Lung (tissue), 12 donors: ENCODE results near the gene IGHMBP2. TPM values are rescaled to one million over a fixed set of nuclear protein-coding genes. Genes with fewer than 3 reads are reported as not detected.
"Not testable (repeated sequence)": the region's sequence is repeated elsewhere in the genome, so short reads cannot be mapped to it uniquely, and the experiment has no call there.

Experiments
- ATAC-seq: fragments of 200-7000 bp; cut with Tn5 transposase; one replicate; pipeline ENCODE4 v1.9.1; 2020; ENCODE audit warnings: moderate number of reproducible peaks; ENCODE audit not compliant: insufficient read depth, low FRiP score
- DNase-seq, 3 donors: peaks; one replicate each; pipeline ENCODE4 v3.0.0-alpha.2; 2013 to 2017
- H3K27ac ChIP-seq, 2 donors: one replicate each; pipeline ENCODE4 v1.5.1; 2013; ENCODE audit warnings: mild to moderate bottlenecking in 2 of 2, moderate library complexity in 2 of 2, control low read depth in 1 of 2, inconsistent platforms in 1 of 2, low read depth in 1 of 2, low read length in 1 of 2
- H3K27me3 ChIP-seq, 3 donors: one replicate each; pipeline ENCODE4 v1.5.1; 2013; ENCODE audit warnings: low read length in 2 of 3; ENCODE audit not compliant: control insufficient read depth in 3 of 3, insufficient read depth in 3 of 3
- H3K36me3 ChIP-seq, 4 donors: one replicate each; pipeline ENCODE4 v1.5.1; 2013; ENCODE audit warnings: low read length in 4 of 4, mild to moderate bottlenecking in 1 of 4, moderate library complexity in 1 of 4; ENCODE audit not compliant: control insufficient read depth in 4 of 4, insufficient read depth in 4 of 4
- H3K4me1 ChIP-seq, 5 donors: one replicate each; pipeline ENCODE4 v1.5.1; 2013; ENCODE audit warnings: low read length in 5 of 5, mild to moderate bottlenecking in 2 of 5, moderate library complexity in 1 of 5; ENCODE audit not compliant: control insufficient read depth in 5 of 5, insufficient read depth in 5 of 5
- H3K4me3 ChIP-seq: one replicate; pipeline ENCODE4 v1.5.1; 2013; ENCODE audit warnings: mild to moderate bottlenecking, control low read depth, moderate library complexity
- H3K9ac ChIP-seq, 2 donors: one replicate each; pipeline ENCODE4 v1.5.1; 2013; ENCODE audit warnings: low read length in 2 of 2, control low read depth in 1 of 2; ENCODE audit not compliant: insufficient read depth in 1 of 2
- H3K9me3 ChIP-seq, 4 donors: one replicate each; pipeline ENCODE4 v1.5.1; 2013; ENCODE audit warnings: low read length in 3 of 4, mild to moderate bottlenecking in 1 of 4, moderate library complexity in 1 of 4; ENCODE audit not compliant: control insufficient read depth in 4 of 4, insufficient read depth in 3 of 4
- CTCF ChIP-seq: IDR thresholded peaks from 2 replicates; pipeline ENCODE4 v1.5.1; 2012; ENCODE audit warnings: mild to moderate bottlenecking; ENCODE audit errors: control extremely low read depth, extremely low read depth
- WGBS, 2 donors: extraction: QIAGEN DNeasy Blood & Tissue Kit; methylation state at CpG; one replicate each; pipeline ENCODE4 v1.1.7; 2013; 5-methylcytosine and 5-hydroxymethylcytosine counted together
- polyA plus RNA-seq, 2 donors: library from polyadenylated mRNA; stranded (reverse); fragments of 200-250 nt; gene quantifications; one replicate each; pipeline ENCODE4 v1.2.1, GENCODE V29; 2013
- total RNA-seq, 2 donors: library from RNA; depleted of rRNA in 1 of 2; stranded (reverse); fragments of >200 nt in 1 of 2; gene quantifications; one replicate each; pipeline ENCODE4 v1.2.1, GENCODE V29; 2014 to 2021
- donor health status: control.
- donor health status: control.
- donor health status: Bipolar disorder and iron deficiency.
- donor health status: healthy.
- donor health status: DM: yes; HTN: yes; CAD: no.

The IGHMBP2 gene
- total and polyA plus RNA-seq, 4 donors = 12.4 to 21.0 (median 17.6) TPM

GRCh38 chr11:68878022-68878421 lies 25.7 kb upstream of the IGHMBP2 start:
- peaks cover 0 to 4% (median 0%) of the 10 kb centered on the region in 5 donors for H3K4me1 ChIP-seq
- no peak for DNase-seq
- 87 to 94% methylated on average over 7 of the region's 7 CpGs for WGBS, 2 donors

GRCh38 chr11:68880851-68881250 lies 22.8 kb upstream of the IGHMBP2 start:
- Histone ChIP-seq H3K4me3 (no peak overlapping the region), H3K9ac (no peak overlapping the region), H3K9me3 (no peaks in the 10 kb centered on the region), H3K27ac (no peak overlapping the region), H3K36me3 (peaks cover 0 to 2% (median 0%) of the 10 kb centered on the region in 4 donors), H3K27me3 (no peaks in the 10 kb centered on the region), H3K4me1 (no peaks in the 10 kb centered on the region)
- 94 to 97% methylated on average over 5 of the region's 5 CpGs for WGBS, 2 donors
- ATAC-seq (no peak), DNase-seq (no peak)
- TF ChIP-seq CTCF = no peak

More at GRCh38 chr11:68878022-68878421, 25.7 kb upstream of the IGHMBP2 start:
- TF ChIP-seq CTCF = no peak
- no peak for ATAC-seq
- no peak overlapping the region for H3K4me3 ChIP-seq
- H3K36me3 ChIP-seq = peaks cover 0 to 2% (median 0%) of the 10 kb centered on the region in 4 donors
- H3K27ac ChIP-seq = no peak overlapping the region
- H3K27me3 ChIP-seq = no peaks in the 10 kb centered on the region
- no peak overlapping the region for H3K9ac ChIP-seq
- no peaks in the 10 kb centered on the region for H3K9me3 ChIP-seq

GRCh38 chr11:68881320-68881719 lies 22.4 kb upstream of the IGHMBP2 start:
- WGBS, 2 donors = 91 to 98% methylated on average over 2 of the region's 2 CpGs
- Histone ChIP-seq H3K4me3 (no peak overlapping the region), H3K36me3 (peaks cover 0 to 2% (median 0%) of the 10 kb centered on the region in 4 donors), H3K4me1 (no peaks in the 10 kb centered on the region), H3K9ac (no peak overlapping the region), H3K27ac (no peak overlapping the region), H3K9me3 (no peaks in the 10 kb centered on the region), H3K27me3 (no peaks in the 10 kb centered on the region)
- ATAC-seq (no peak), DNase-seq (no peak)
- TF ChIP-seq CTCF = no peak

GRCh38 chr11:68882391-68882790 lies 21.3 kb upstream of the IGHMBP2 start:
- ATAC-seq (no peak), DNase-seq (no peak)
- no peak overlapping the region for H3K27ac ChIP-seq
- no peak overlapping the region for H3K9ac ChIP-seq
- no peaks in the 10 kb centered on the region for H3K9me3 ChIP-seq
- WGBS, 2 donors = 90 to 91% methylated on average over 13 of the region's 13 CpGs
- H3K36me3 ChIP-seq = peaks cover 0 to 2% (median 0%) of the 10 kb centered on the region in 4 donors
- no peaks in the 10 kb centered on the region for H3K27me3 ChIP-seq
- TF ChIP-seq CTCF = no peak
- H3K4me1 ChIP-seq = no peaks in the 10 kb centered on the region
- H3K4me3 ChIP-seq = no peak overlapping the region

DNA sequence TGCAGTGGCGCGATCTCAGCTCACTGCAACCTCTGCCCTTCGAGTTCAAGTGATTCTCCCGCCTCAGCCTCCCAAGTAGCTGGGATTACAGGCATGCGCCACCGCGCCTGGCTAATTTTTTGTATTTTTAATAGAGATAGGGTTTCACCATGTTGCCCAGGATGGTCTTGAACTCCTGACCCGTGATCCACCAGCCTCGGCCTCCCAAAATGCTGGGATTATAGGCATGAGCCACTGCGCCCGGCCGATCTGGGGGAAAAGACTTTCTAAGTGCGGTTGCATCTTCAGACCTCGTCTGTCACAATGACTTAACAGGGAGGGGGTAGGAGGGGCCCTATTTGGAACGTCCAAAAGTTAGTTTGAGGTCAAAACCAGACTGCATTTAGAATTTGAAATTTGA lies 18.9 kb upstream of the IGHMBP2 start:
- not testable (repeated sequence) for H3K36me3 ChIP-seq, ATAC-seq, H3K9me3 ChIP-seq, DNase-seq, H3K27ac ChIP-seq, H3K9ac ChIP-seq, H3K4me3 ChIP-seq, H3K27me3 ChIP-seq, H3K4me1 ChIP-seq
- WGBS, 2 donors = 93 to 97% methylated on average over 15 of the region's 15 CpGs
